HEK293 (cell line): ENCODE data around the gene SLC44A1.

ENCODE experiments used
- CTCF ChIP-seq: fragments of 450-650 bp; formaldehyde crosslinking; IDR thresholded peaks from 2 replicates; pipeline ENCODE4 v1.5.1; 2016; ENCODE audit warnings: missing biosample characterization, missing genetic modification characterization
- MYNN ChIP-seq: fragments of 450-650 bp; formaldehyde crosslinking; IDR thresholded peaks from 2 replicates; pipeline ENCODE4 v1.5.1; 2016; ENCODE audit warnings: missing biosample characterization, missing genetic modification characterization, borderline replicate concordance
- MZF1 ChIP-seq: fragments of 450-650 bp; formaldehyde crosslinking; IDR thresholded peaks from 2 replicates; pipeline ENCODE4 v1.5.1; 2017; ENCODE audit warnings: missing biosample characterization, missing genetic modification characterization, borderline replicate concordance
- PRDM1 ChIP-seq: fragments of 450-650 bp; formaldehyde crosslinking; IDR thresholded peaks from 2 replicates; pipeline ENCODE4; 2016; ENCODE audit warnings: missing biosample characterization, missing genetic modification characterization
- REST ChIP-seq: fragments of 450-650 bp; formaldehyde crosslinking; IDR thresholded peaks from 2 replicates; pipeline ENCODE4 v1.5.1; 2016; ENCODE audit warnings: missing biosample characterization, missing genetic modification characterization
- SETDB1 ChIP-seq: IDR thresholded peaks from one replicate; pipeline ENCODE4 v1.6.1; 2017; ENCODE audit warnings: mild to moderate bottlenecking, low read length, moderate library complexity, mixed read lengths; ENCODE audit not compliant: insufficient read length
- TCF7L2 ChIP-seq: IDR thresholded peaks from 2 replicates; pipeline ENCODE4 v1.6.1; 2011; ENCODE audit warnings: low read depth, mild to moderate bottlenecking, inconsistent platforms, low read length, moderate library complexity, borderline replicate concordance
- ZFP37 ChIP-seq: fragments of 450-650 bp; formaldehyde crosslinking; IDR thresholded peaks from 2 replicates; pipeline ENCODE4 v1.5.1; 2016; ENCODE audit warnings: missing biosample characterization, missing genetic modification characterization
- ZNF121 ChIP-seq: fragments of 450-650 bp; formaldehyde crosslinking; IDR thresholded peaks from 2 replicates; pipeline ENCODE4 v1.5.1; 2016; ENCODE audit warnings: missing biosample characterization, missing genetic modification characterization
- ZNF202 ChIP-seq: fragments of 450-650 bp; formaldehyde crosslinking; IDR thresholded peaks from 2 replicates; pipeline ENCODE4 v1.5.1; 2016; ENCODE audit warnings: missing biosample characterization, missing genetic modification characterization, borderline replicate concordance
- ZNF521 ChIP-seq: fragments of 450-650 bp; formaldehyde crosslinking; IDR thresholded peaks from 2 replicates; pipeline ENCODE4 v1.5.1; 2017; ENCODE audit warnings: missing biosample characterization, mild to moderate bottlenecking, missing genetic modification characterization

GRCh38 chr9:105318729-105319191 is 74.3 kb downstream of the SLC44A1 start:
- TF ChIP-seq MZF1 (tag by site-specific recombination) = no peak
- no peak for TF ChIP-seq CTCF (tag by site-specific recombination)
- no peak for TF ChIP-seq PRDM1
- TF ChIP-seq REST = no peak
- TF ChIP-seq MYNN (tag by site-specific recombination) = no peak
- TF ChIP-seq SETDB1 = no peak
- no peak for TF ChIP-seq ZFP37 (tag by site-specific recombination)
- no peak for TF ChIP-seq ZNF202 (tag by site-specific recombination)
- TF ChIP-seq ZNF521 (tag by site-specific recombination) = no peak
- no peak for TF ChIP-seq ZNF121 (tag by site-specific recombination)
- no peak for TF ChIP-seq TCF7L2
